Nephron progenitor cell (in vitro differentiated cells): ENCODE measurements around the gene IRAK1BP1.
"Not testable (repeated sequence)": the region's sequence is repeated elsewhere in the genome, so short reads cannot be mapped to it uniquely, and the experiment has no call there.

Experiments used
- DNase-seq: peaks from one replicate; pipeline ENCODE4 v3.0.0; 2021
- H3K27ac Mint-ChIP-seq: 2 replicates; pipeline ENCODE4 v1.8.0; 2021; ENCODE audit warnings: mild to moderate bottlenecking, moderate library complexity, mixed read lengths
- H3K27me3 Mint-ChIP-seq: 2 replicates; pipeline ENCODE4 v1.8.0; 2021; ENCODE audit warnings: mild to moderate bottlenecking, low read depth, mixed read lengths; ENCODE audit not compliant: poor library complexity
- H3K36me3 Mint-ChIP-seq: 2 replicates; pipeline ENCODE4 v1.8.0; 2021; ENCODE audit warnings: low read depth, mixed read lengths
- H3K4me1 Mint-ChIP-seq: 2 replicates; pipeline ENCODE4 v1.8.0; 2021; ENCODE audit warnings: mixed read lengths
- H3K4me3 Mint-ChIP-seq: 2 replicates; pipeline ENCODE4 v1.8.0; 2021; ENCODE audit warnings: mild to moderate bottlenecking, moderate library complexity, mixed read lengths
- H3K9me3 Mint-ChIP-seq: 2 replicates; pipeline ENCODE4 v1.8.0; 2021; ENCODE audit warnings: mild to moderate bottlenecking, moderate library complexity, mixed read lengths
- TF ChIP-seq, protein P1 (sequence below): fragments of 200-600 bp; sonication (generic); IDR thresholded peaks from 2 replicates; pipeline ENCODE4 v1.5.0; 2021; ENCODE audit warnings: antibody characterized with exemption

The IRAK1BP1 gene

DNA sequence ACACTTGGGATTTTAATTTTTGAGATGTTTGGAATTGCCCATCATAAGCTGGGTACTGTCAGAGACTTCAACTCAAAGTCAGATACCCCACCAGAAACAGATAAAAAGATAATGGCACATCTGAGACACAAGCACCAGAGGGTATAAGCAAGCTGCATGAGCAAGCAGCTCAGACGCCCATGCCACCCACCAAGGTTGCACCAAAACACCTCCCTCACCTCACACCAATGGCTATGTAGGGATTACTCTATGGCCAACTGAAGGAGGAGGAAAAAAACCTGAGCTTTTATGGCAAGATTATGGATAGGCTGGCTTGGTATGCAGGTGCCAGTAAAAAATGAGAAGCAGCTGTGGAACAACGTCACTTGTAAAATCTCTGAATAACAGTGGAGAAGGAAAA, 3.8 kb upstream of the IRAK1BP1 start:
- Mint-ChIP-seq H3K27ac (no peak overlapping the region), H3K36me3 (peaks cover 7% of the 10 kb centered on the region), H3K4me3 (no peak overlapping the region), H3K9me3 (peaks cover 8% of the 10 kb centered on the region), H3K27me3 (no peaks in the 10 kb centered on the region), H3K4me1 (peaks cover 25% of the 10 kb centered on the region)
- DNase-seq, result no peak
- TF ChIP-seq, protein P1, sequence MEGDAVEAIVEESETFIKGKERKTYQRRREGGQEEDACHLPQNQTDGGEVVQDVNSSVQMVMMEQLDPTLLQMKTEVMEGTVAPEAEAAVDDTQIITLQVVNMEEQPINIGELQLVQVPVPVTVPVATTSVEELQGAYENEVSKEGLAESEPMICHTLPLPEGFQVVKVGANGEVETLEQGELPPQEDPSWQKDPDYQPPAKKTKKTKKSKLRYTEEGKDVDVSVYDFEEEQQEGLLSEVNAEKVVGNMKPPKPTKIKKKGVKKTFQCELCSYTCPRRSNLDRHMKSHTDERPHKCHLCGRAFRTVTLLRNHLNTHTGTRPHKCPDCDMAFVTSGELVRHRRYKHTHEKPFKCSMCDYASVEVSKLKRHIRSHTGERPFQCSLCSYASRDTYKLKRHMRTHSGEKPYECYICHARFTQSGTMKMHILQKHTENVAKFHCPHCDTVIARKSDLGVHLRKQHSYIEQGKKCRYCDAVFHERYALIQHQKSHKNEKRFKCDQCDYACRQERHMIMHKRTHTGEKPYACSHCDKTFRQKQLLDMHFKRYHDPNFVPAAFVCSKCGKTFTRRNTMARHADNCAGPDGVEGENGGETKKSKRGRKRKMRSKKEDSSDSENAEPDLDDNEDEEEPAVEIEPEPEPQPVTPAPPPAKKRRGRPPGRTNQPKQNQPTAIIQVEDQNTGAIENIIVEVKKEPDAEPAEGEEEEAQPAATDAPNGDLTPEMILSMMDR, result no peak

DNA sequence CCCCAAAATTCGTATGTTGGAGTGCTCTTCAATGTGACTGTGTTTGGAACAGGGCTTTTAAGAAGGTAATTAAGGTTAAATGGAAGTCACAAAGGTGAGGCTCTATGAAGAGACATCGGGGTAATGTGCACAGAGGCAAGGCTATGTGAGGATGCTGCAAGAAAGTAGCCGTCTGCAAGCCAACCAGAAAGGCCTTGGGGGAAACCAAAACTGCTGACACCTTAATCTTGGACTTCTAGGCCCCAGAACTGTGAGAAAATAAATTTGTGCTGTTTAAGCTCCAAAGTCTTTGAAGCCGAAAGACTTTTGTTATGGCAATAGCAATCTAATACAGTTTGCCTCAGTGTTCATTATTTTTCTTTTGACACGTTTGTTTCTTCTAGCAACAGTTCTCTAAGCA, 2.4 kb upstream of the IRAK1BP1 start:
- Mint-ChIP-seq H3K27me3 (no peaks in the 10 kb centered on the region), H3K9me3 (peaks cover under 1% of the 10 kb centered on the region), H3K27ac (no peak overlapping the region), H3K36me3 (peaks cover 2% of the 10 kb centered on the region), H3K4me3 (no peak overlapping the region), H3K4me1 (peaks cover 28% of the 10 kb centered on the region)
- TF ChIP-seq, protein P1, result no peak
- no peak for DNase-seq

DNA sequence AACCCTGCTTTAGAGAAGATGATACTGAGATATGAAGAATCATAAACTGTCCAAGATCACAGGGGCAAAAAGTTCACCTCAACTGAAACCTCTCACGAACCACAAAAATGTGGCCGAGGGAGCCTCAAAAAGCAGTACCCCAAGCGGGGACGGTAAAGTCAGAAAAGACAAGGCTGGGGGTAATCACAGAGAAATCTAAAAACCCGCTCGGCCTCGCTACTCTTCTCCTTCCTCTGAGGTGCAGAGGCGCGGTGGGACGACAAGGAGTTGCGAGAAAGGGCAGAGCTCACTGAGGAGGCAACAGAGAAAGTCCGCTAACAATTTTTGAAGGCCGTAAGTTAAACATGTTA, 356 bp upstream of the IRAK1BP1 start:
- H3K36me3 Mint-ChIP-seq, result peaks cover 18% of the 10 kb centered on the region
- H3K27me3 Mint-ChIP-seq, result no peaks in the 10 kb centered on the region
- H3K4me3 Mint-ChIP-seq, result peak overlapping the region; percentile 94
- TF ChIP-seq, protein P1, result no peak
- H3K27ac Mint-ChIP-seq, result peak overlapping the region; percentile 96
- H3K9me3 Mint-ChIP-seq, result no peaks in the 10 kb centered on the region
- peaks cover 33% of the 10 kb centered on the region for H3K4me1 Mint-ChIP-seq
- DNase-seq, result no peak

DNA sequence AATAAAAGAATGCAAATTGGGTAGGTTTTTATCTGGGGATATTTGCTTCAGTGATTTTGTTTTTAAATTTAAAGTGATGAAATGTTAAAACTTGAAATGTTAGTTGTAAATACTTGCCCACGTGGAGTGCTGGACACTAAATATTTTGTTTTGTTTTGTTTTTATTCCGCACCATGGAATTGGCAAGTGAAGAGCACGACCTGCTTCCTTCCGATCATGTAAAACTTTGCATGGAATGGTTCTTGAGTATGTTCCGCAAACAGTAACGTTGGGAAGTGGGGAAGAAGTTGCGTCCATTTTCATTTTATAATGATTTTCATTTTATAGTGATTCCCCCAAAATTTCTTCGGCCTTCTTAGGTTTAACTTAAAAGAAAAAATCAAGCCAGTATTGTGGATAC, 765 bp downstream of the IRAK1BP1 start:
- Mint-ChIP-seq H3K4me3 (peak overlapping the region; percentile 94), H3K4me1 (peaks cover 33% of the 10 kb centered on the region), H3K27ac (peak overlapping the region; percentile 99), H3K27me3 (no peaks in the 10 kb centered on the region), H3K9me3 (no peaks in the 10 kb centered on the region), H3K36me3 (peaks cover 22% of the 10 kb centered on the region)
- no peak for DNase-seq
- TF ChIP-seq, protein P1, result no peak

DNA sequence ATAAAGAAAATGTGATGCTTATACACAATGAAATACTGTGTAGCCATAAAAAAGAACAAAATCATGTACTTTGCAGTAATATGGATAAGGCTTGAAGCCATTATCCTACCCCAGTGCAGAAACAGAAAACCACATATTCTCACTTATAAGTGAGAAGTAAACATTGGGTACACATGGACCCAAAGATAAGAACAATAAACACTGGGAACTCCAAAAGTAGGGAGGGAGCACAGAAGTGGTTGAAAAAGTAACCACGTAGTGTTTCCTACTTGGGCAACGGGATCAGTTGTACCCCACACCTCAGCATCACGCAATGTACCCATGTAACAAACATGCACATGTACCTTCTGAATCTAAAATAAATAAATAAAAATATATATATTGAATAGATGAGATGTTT, 8.2 kb downstream of the IRAK1BP1 start:
- no peak overlapping the region for H3K27ac Mint-ChIP-seq
- no peak overlapping the region for H3K4me3 Mint-ChIP-seq
- peaks cover 87% of the 10 kb centered on the region for H3K36me3 Mint-ChIP-seq
- H3K27me3 Mint-ChIP-seq, result no peaks in the 10 kb centered on the region
- TF ChIP-seq, protein P1, result no peak
- DNase-seq, result no peak
- H3K9me3 Mint-ChIP-seq, result peaks cover 57% of the 10 kb centered on the region
- no peaks in the 10 kb centered on the region for H3K4me1 Mint-ChIP-seq

DNA sequence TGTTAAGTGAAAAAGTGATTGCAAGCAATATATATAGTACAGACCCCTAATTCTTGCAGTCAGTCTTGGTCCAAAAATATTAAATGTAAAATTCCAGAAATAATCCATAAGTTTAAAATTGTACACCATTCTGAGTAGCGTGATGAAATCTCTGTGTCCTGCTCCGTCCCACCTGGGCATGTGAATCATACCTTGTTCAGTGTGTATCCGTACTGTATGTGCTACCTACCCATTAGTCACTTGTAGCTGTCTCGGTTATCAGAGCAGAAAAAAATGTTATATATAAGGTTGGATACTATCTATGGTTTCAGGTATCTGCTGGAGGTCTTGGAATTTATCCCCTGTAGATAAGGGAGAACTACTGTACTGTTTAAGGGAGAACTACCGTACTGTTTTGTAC, 16.3 kb downstream of the IRAK1BP1 start:
- no peaks in the 10 kb centered on the region for H3K4me1 Mint-ChIP-seq
- no peak for DNase-seq
- no peak overlapping the region for H3K27ac Mint-ChIP-seq
- H3K4me3 Mint-ChIP-seq, result no peak overlapping the region
- H3K9me3 Mint-ChIP-seq, result peaks cover 23% of the 10 kb centered on the region
- TF ChIP-seq, protein P1, result no peak
- no peaks in the 10 kb centered on the region for H3K27me3 Mint-ChIP-seq
- peaks cover 58% of the 10 kb centered on the region for H3K36me3 Mint-ChIP-seq

DNA sequence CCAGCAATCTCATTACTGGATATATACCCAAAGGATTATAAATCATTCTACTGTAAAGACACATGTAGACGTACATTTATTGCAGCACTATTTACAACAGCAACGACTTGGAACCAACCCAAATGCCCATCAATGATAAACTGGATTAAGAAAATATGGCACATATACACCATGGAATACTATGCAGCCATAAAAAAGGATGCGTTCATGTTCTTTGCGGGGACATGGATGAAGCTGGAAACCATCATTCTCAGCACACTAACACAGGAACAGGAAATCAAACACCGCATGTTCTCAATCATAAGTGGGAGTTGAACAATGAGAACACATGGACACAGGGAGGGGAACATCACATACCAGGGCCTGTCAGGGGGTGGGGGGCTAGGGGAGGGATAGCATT, 22.6 kb downstream of the IRAK1BP1 start:
- H3K27ac Mint-ChIP-seq, H3K27me3 Mint-ChIP-seq, H3K4me3 Mint-ChIP-seq, H3K4me1 Mint-ChIP-seq, DNase-seq: not testable (repeated sequence)
- peaks cover 82% of the 10 kb centered on the region for H3K36me3 Mint-ChIP-seq
- H3K9me3 Mint-ChIP-seq, result peaks cover 31% of the 10 kb centered on the region
